Endothelial cell of umbilical vein (primary cell): Measurements from ENCODE around the gene RBM33. TPM values are rescaled to one million over a fixed set of nuclear protein-coding genes. Genes with fewer than 3 reads are reported as not detected.

ENCODE experiments used
- BruUV-seq: library from RNA; stranded (reverse); fragments of 400-500 nt; replicated peaks from 2 replicates; lab custom pipeline; 2021; lab: Mats Ljungman, UMichigan
- CTCF ChIA-PET: fragments of 300-600, 350-600 bp; sonication (Branson Sonifier 250); formaldehyde crosslinking; loops from one replicate; lab custom pipeline; 2021; ENCODE audit warnings: antibody characterized with exemption, inconsistent platforms; lab: Charles Lee
- POLR2A ChIA-PET: fragments of 300-600, 350-600 bp; sonication (Branson Sonifier 250); formaldehyde crosslinking; loops from one replicate; lab custom pipeline; 2021; ENCODE audit warnings: antibody characterized with exemption, inconsistent platforms; lab: Charles Lee
- DNase-seq: peaks from one replicate; pipeline ENCODE4 v3.0.0-alpha.2; 2011; ENCODE audit warnings: low read depth, low spot score
- FAIRE-seq: peaks from 2 replicates; lab custom pipeline; 2011; peaks lifted over from hg19 to GRCh38; lab: Jason Lieb, UNC
- H2AFZ ChIP-seq: 2 replicates; pipeline ENCODE4 v1.6.0; 2012; ENCODE audit warnings: low read depth, low read length, control low read depth, inconsistent platforms
- H3K27ac ChIP-seq: 2 replicates; pipeline ENCODE4 v1.5.1; 2011; ENCODE audit warnings: low read depth, mild to moderate bottlenecking, control low read depth, low read length, moderate library complexity; ENCODE audit not compliant: insufficient read depth
- H3K27me3 ChIP-seq, 2 experiments: 2 replicates each; pipeline versions ENCODE4 v1.6.0 to v1.6.1; 2011; ENCODE audit warnings: low read length in 2 of 2, mixed read lengths in 1 of 2; ENCODE audit not compliant: control insufficient read depth in 2 of 2, insufficient read depth in 2 of 2
- H3K36me3 ChIP-seq, 2 experiments: 2 replicates in 1 of 2; 3 replicates in 1 of 2; pipeline ENCODE4 v1.5.1; 2011; ENCODE audit warnings: low read length in 2 of 2, mild to moderate bottlenecking in 1 of 2, moderate library complexity in 1 of 2; ENCODE audit not compliant: control insufficient read depth in 2 of 2, insufficient read depth in 2 of 2; ENCODE audit errors: extremely low read depth in 1 of 2
- H3K4me1 ChIP-seq: 3 replicates; pipeline ENCODE4 v1.5.1; 2011; ENCODE audit warnings: mild to moderate bottlenecking, low read length; ENCODE audit not compliant: control insufficient read depth, insufficient read depth; ENCODE audit errors: extremely low read depth
- H3K4me2 ChIP-seq: 2 replicates; pipeline ENCODE4 v1.6.1; 2011; ENCODE audit warnings: low read length, control low read depth, mixed read lengths; ENCODE audit not compliant: insufficient read depth
- H3K4me3 ChIP-seq, 3 experiments: fragments of 200-600 bp in 1 of 3; sonication (generic), shearing (Covaris generic) in 1 of 3; replicated peaks in 1 of 3; 2 replicates each; pipeline ENCODE4 v1.5.1; 2011 to 2016; ENCODE audit warnings: control low read depth in 3 of 3, low read length in 3 of 3, mild to moderate bottlenecking in 2 of 3, inconsistent platforms in 1 of 3, low read depth in 1 of 3, moderate library complexity in 1 of 3; ENCODE audit not compliant: insufficient read depth in 1 of 3
- H3K79me2 ChIP-seq: 2 replicates; pipeline ENCODE4 v1.6.0; 2012; ENCODE audit warnings: low read length, inconsistent platforms; ENCODE audit not compliant: control insufficient read depth, insufficient read depth
- H3K9ac ChIP-seq: replicated peaks from 2 replicates; pipeline ENCODE3; 2011; ENCODE audit warnings: low read length, control low read depth; ENCODE audit not compliant: insufficient read depth; ENCODE audit errors: extremely low read depth
- H3K9me1 ChIP-seq: replicated peaks from 3 replicates; pipeline ENCODE4 v1.6.0; 2011; ENCODE audit warnings: mild to moderate bottlenecking, low read length; ENCODE audit not compliant: control insufficient read depth, insufficient read depth; ENCODE audit errors: extremely low read depth
- H3K9me3 ChIP-seq: replicated peaks from 2 replicates; pipeline ENCODE4 v1.5.1; 2012; ENCODE audit warnings: low read length, inconsistent platforms; ENCODE audit not compliant: control insufficient read depth, insufficient read depth
- H4K20me1 ChIP-seq: replicated peaks from 2 replicates; pipeline ENCODE3; 2011; ENCODE audit warnings: mild to moderate bottlenecking, low read length; ENCODE audit not compliant: control insufficient read depth, insufficient read depth; ENCODE audit errors: extremely low read depth
- EZH2 ChIP-seq: IDR thresholded peaks from 2 replicates; pipeline ENCODE4 v1.6.1; 2012; ENCODE audit warnings: borderline replicate concordance, low read depth, mild to moderate bottlenecking, moderate library complexity, low read length, inconsistent platforms; ENCODE audit not compliant: severe bottlenecking
- FOS ChIP-seq: IDR thresholded peaks from 2 replicates; pipeline ENCODE4 v1.6.1; 2011; ENCODE audit warnings: mild to moderate bottlenecking, low read length, moderate library complexity, borderline replicate concordance; ENCODE audit not compliant: insufficient read depth
- GATA2 ChIP-seq: IDR thresholded peaks from 2 replicates; pipeline ENCODE4 v1.7.0; 2011; ENCODE audit warnings: low read depth, mild to moderate bottlenecking, moderate library complexity, mixed read lengths, low read length; ENCODE audit not compliant: insufficient read length, insufficient read depth
- JUN ChIP-seq: IDR thresholded peaks from 2 replicates; pipeline ENCODE4 v1.6.1; 2011; ENCODE audit warnings: borderline replicate concordance, low read depth; ENCODE audit not compliant: insufficient read length, insufficient read depth
- MYC ChIP-seq: IDR thresholded peaks from one replicate; pipeline ENCODE4 v1.6.1; 2011; ENCODE audit warnings: mild to moderate bottlenecking, low read depth, low read length
- POLR2A ChIP-seq: IDR thresholded peaks from 2 replicates; pipeline ENCODE4 v1.6.1; 2012; ENCODE audit warnings: low read depth, mild to moderate bottlenecking, control low read depth, low read length
- POLR2AphosphoS5 ChIP-seq: IDR thresholded peaks from 2 replicates; pipeline ENCODE4 v1.6.1; 2012; ENCODE audit warnings: low read depth, mild to moderate bottlenecking, control low read depth, low read length, moderate library complexity; ENCODE audit not compliant: insufficient read depth
- dilution Hi-C: fragments of 300-500 bp; cut with MboI; formaldehyde crosslinking; loops from one replicate; pipeline ENCODE4 v1.15.0; 2019; ENCODE audit warnings: low sequenced_read_pairs; ENCODE audit not compliant: extremely low pct_ligation_motif_present
- intact Hi-C: fragments of 100-400 bp; cut with micrococcal nuclease; formaldehyde crosslinking; loops from one replicate; pipeline ENCODE4 v1.10.0; 2022
- polyA plus RNA-seq, 4 experiments: library from polyadenylated mRNA; depleted of rRNA in 3 of 4; stranded (reverse) in 3 of 4; unstranded in 1 of 4; fragments of >200 nt; gene quantifications; 2 replicates each; pipeline versions ENCODE4 v1.2.1 to v1.2.3, GENCODE V29; 2011 to 2012; ENCODE audit warnings: missing spikeins in 1 of 4
- total RNA-seq: library from RNA; stranded (reverse); gene quantifications from 2 replicates; pipeline ENCODE4 v1.2.3, GENCODE V29; 2021
- TF ChIP-seq, protein P1 (sequence below): IDR thresholded peaks from 2 replicates; pipeline ENCODE4 v1.6.1; 2011; ENCODE audit not compliant: insufficient read depth, insufficient read length
- TF ChIP-seq, protein P2 (sequence below), 2 donors: IDR thresholded peaks; 1 replicate in 1 of 2; 2 replicates in 1 of 2; pipeline ENCODE4 v1.5.1; 2011; ENCODE audit warnings: low read length in 2 of 2, mild to moderate bottlenecking in 2 of 2, moderate library complexity in 2 of 2, control low read depth in 1 of 2, inconsistent platforms in 1 of 2, low read depth in 1 of 2; ENCODE audit not compliant: insufficient read depth in 1 of 2; ENCODE audit errors: extremely low read depth in 1 of 2

RBM33 gene
- total and polyA plus RNA-seq, 2 donors (not counting 3 experiments of a cell fraction or from before 2014, with no cell fraction given) = 16.2 to 68.2 TPM

DNA sequence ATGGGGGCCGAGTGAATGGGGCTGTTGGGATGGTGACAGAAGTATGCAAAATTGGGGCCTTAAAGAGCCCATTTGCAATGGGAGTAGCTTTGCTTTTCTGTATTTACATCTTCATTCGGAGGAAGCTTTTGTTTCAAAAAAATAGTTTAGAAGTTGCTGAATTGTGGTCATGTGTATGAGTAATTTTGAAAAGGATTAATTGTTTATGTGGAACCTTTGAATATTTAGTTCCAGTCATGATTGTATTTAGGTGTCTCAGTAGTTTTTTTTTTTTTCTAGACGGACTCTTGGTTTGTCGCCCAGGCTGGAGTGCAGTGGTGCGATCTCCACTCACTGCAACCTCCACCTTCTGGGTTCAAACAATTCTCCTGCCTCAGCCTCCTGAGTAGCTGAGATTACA, 37.2 kb downstream of the RBM33 start:
- H3K9me1 ChIP-seq = no peaks in the 10 kb centered on the region
- H3K4me3 ChIP-seq = no peak overlapping the region
- H3K36me3 ChIP-seq = peaks cover 5 to 6% of the 10 kb centered on the region in 2 experiments
- CTCF ChIA-PET = interaction anchor here (1.2 to 2.2 kb wide), 2 partner anchors 50 to 83 kb away, joined by 3 to 10 read pairs; no protein-coding TSS in a partner anchor
- H4K20me1 ChIP-seq = peaks cover 4% of the 10 kb centered on the region
- H3K27me3 ChIP-seq = no peaks in the 10 kb centered on the region
- DNase-seq = no peak
- BruUV-seq = no TSS peak
- FAIRE-seq = no peak
- no peaks in the 10 kb centered on the region for H3K4me1 ChIP-seq
- no peak overlapping the region for H2AFZ ChIP-seq
- no peak overlapping the region for H3K4me2 ChIP-seq
- TF ChIP-seq, protein P1, sequence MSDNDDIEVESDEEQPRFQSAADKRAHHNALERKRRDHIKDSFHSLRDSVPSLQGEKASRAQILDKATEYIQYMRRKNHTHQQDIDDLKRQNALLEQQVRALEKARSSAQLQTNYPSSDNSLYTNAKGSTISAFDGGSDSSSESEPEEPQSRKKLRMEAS = no peak
- TF ChIP-seq EZH2 (no peak), MYC (no peak), POLR2A (no peak), GATA2 (no peak), POLR2AphosphoS5 (no peak), JUN (no peak), FOS (no peak)
- TF ChIP-seq, protein P2, sequence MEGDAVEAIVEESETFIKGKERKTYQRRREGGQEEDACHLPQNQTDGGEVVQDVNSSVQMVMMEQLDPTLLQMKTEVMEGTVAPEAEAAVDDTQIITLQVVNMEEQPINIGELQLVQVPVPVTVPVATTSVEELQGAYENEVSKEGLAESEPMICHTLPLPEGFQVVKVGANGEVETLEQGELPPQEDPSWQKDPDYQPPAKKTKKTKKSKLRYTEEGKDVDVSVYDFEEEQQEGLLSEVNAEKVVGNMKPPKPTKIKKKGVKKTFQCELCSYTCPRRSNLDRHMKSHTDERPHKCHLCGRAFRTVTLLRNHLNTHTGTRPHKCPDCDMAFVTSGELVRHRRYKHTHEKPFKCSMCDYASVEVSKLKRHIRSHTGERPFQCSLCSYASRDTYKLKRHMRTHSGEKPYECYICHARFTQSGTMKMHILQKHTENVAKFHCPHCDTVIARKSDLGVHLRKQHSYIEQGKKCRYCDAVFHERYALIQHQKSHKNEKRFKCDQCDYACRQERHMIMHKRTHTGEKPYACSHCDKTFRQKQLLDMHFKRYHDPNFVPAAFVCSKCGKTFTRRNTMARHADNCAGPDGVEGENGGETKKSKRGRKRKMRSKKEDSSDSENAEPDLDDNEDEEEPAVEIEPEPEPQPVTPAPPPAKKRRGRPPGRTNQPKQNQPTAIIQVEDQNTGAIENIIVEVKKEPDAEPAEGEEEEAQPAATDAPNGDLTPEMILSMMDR (IDR thresholded peaks at IDR 0.05; ENCODE audit: extremely low read depth in 1 of 2, insufficient read depth in 1 of 2, low read depth in 1 of 2, low read length in 2 of 2) = no peak
- intact Hi-C loops (no loop called here), dilution Hi-C loops (no loop called here)
- H3K27ac ChIP-seq = no peak overlapping the region
- H3K9ac ChIP-seq = no peak overlapping the region
- POLR2A ChIA-PET = no interaction called here
- peaks cover 71% of the 10 kb centered on the region for H3K79me2 ChIP-seq
- no peaks in the 10 kb centered on the region for H3K9me3 ChIP-seq
